ENCODE data around the gene SAYSD1. TPM values are rescaled to one million over a fixed set of nuclear protein-coding genes. Genes with fewer than 3 reads are reported as not detected.

The SAYSD1 gene
- total RNA-seq, 4 donors from 2014 or later, result 10.8 to 21.6 (median 19.2) TPM

DNA sequence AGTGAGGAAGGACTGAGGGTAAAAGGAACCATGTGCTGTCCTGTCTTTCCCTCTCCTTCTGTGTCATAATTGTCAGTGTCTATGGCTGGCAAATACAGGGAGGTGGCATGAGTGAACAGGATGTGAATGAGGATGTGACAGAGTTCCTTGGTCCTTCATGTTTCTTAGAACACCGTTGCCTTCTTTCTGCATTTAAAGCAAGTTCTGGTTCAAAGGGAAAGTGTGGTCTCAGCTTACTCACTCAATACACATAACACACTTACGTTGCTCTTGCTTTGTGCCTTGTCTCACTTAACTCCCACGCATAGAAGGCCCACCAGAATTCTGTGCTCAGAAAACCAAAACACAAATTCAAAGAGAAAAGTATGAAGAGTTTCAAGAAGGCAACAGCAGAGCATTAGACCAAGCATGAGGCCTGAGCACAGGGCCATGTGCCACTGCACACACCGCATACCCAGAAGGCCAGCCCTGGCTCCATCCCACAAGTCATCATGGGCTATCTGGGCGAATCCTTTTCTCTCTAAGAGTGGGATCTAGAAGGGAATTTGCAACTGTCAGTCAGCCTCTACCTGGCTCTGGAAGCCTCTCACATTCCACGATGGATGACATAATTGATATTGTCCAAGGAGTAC is 38.9 kb upstream of the SAYSD1 start:
- WGBS, result 88% methylated on average over 6 of the region's 6 CpGs
- no peaks in the 10 kb centered on the region for H3K36me3 ChIP-seq
- intact Hi-C loops (cut with DNase I), result no loop called here
- H3K27me3 ChIP-seq, result peaks cover 0 to 38% (median 0%) of the 10 kb centered on the region in 4 donors
- no peak overlapping the region for H3K27ac ChIP-seq (replicated peaks in 1 of 4)
- H3K4me1 ChIP-seq, result no peaks in the 10 kb centered on the region
- no peaks in the 10 kb centered on the region for H3K9me3 ChIP-seq
- H3K4me3 ChIP-seq, result no peak overlapping the region
- no peak for DNase-seq (ENCODE audit: extremely low spot score)
- TF ChIP-seq POLR2A (IDR thresholded peaks at IDR 0.05; ENCODE audit: low read depth) (no peak), CTCF (IDR thresholded peaks at IDR 0.05) (no peak), POLR2AphosphoS5 (IDR thresholded peaks at IDR 0.05) (no peak), EP300 (IDR thresholded peaks at IDR 0.05) (no peak)

GRCh38 chr6:39152262-39152661 is 37.3 kb upstream of the SAYSD1 start:
- H3K27me3 ChIP-seq, result peaks cover 0 to 52% (median 0%) of the 10 kb centered on the region in 4 donors

DNA sequence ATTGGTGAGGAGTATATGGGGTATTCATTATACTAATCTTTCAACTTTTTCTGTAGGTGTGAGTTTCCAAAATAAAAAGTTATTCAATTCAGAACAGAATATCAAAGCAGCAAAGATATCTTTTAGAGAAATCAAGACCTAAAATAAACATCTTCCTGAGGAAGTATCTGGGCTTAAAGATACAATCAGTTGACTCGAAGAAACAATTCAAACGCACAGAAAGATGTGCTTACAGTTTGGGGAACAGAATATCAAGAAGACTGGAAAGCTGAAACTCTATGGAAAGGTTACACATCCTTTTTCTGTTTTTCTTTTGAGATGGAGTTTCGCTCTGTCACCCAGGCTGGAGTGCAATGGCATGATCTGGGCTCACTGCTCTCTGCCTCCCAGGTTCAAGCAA is 36.2 kb upstream of the SAYSD1 start:
- DNase-seq (ENCODE audit: extremely low spot score), result no peak
- H3K36me3 ChIP-seq, result no peaks in the 10 kb centered on the region
- no peaks in the 10 kb centered on the region for H3K9me3 ChIP-seq
- no peaks in the 10 kb centered on the region for H3K4me1 ChIP-seq
- H3K27me3 ChIP-seq, result peaks cover 0 to 52% (median 0%) of the 10 kb centered on the region in 4 donors
- intact Hi-C loops (cut with DNase I), result no loop called here
- TF ChIP-seq CTCF (IDR thresholded peaks at IDR 0.05) (no peak), POLR2A (IDR thresholded peaks at IDR 0.05; ENCODE audit: low read depth) (no peak), POLR2AphosphoS5 (IDR thresholded peaks at IDR 0.05) (no peak), EP300 (IDR thresholded peaks at IDR 0.05) (no peak)
- 47% methylated on average over 3 of the region's 3 CpGs for WGBS
- H3K4me3 ChIP-seq, result no peak overlapping the region
- H3K27ac ChIP-seq (replicated peaks in 1 of 4), result no peak overlapping the region

More at GRCh38 chr6:39152262-39152661, 37.3 kb upstream of the SAYSD1 start:
- Histone ChIP-seq H3K4me1 (no peaks in the 10 kb centered on the region), H3K36me3 (no peaks in the 10 kb centered on the region), H3K4me3 (no peak overlapping the region), H3K9me3 (no peaks in the 10 kb centered on the region), H3K27ac (replicated peaks in 1 of 4) (no peak overlapping the region)
- TF ChIP-seq POLR2A (IDR thresholded peaks at IDR 0.05; ENCODE audit: low read depth) (no peak), POLR2AphosphoS5 (IDR thresholded peaks at IDR 0.05) (no peak), CTCF (IDR thresholded peaks at IDR 0.05) (no peak), EP300 (IDR thresholded peaks at IDR 0.05) (no peak)
- WGBS, result 59% methylated on average over 5 of the region's 5 CpGs
- no peak for DNase-seq (ENCODE audit: extremely low spot score)
- intact Hi-C loops (cut with DNase I), result no loop called here

DNA sequence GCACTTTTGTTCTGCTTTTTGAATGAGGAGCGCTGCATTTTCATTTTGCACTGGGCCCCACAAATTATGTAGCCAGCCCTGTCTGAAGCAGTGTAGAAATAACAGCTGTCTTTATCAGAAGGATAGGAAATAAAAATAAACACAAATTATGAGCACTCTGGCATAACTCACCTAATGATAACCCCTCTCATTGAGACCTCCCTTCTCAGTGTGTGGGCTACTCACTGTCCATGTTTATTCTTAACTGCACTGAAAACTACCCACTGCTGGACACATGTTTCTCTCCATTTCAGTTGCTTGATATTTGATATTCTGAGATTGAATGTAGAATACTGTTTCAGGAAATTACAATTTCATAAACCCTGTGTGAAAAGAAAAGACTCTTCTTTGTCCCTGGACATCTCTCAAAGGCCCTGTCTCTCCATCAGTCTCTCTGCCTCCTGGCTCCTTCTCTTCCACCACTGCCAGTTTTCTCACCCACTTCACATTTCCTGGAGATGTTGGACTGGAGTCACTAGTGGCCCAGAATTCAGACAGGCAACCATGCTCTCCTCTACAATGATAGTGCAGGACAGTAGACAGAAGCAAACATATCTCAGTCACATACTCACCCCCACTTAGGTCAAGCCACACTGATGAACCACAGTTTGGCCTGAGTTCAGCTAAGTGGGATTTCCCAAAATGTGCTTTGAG is 29.6 kb upstream of the SAYSD1 start:
- Histone ChIP-seq H3K36me3 (no peaks in the 10 kb centered on the region), H3K27me3 (peaks cover 0 to 39% (median 4%) of the 10 kb centered on the region in 4 donors)
- WGBS, result 83% methylated on average over 1 of the region's 1 CpG

More for the DNA sequence above, 29.6 kb upstream of the SAYSD1 start:
- TF ChIP-seq CTCF (IDR thresholded peaks at IDR 0.05) (no peak), EP300 (IDR thresholded peaks at IDR 0.05) (no peak), POLR2AphosphoS5 (IDR thresholded peaks at IDR 0.05) (no peak), POLR2A (IDR thresholded peaks at IDR 0.05; ENCODE audit: low read depth) (no peak)
- H3K4me3 ChIP-seq, result no peak overlapping the region
- intact Hi-C loops (cut with DNase I), result no loop called here
- H3K27ac ChIP-seq (replicated peaks in 1 of 4), result no peak overlapping the region
- no peak for DNase-seq (ENCODE audit: extremely low spot score)
- no peaks in the 10 kb centered on the region for H3K9me3 ChIP-seq
- peaks cover 0 to 4% (median 0%) of the 10 kb centered on the region in 4 donors for H3K4me1 ChIP-seq

All from esophagus muscularis mucosa (tissue), 4 donors.